Measurements from ENCODE around the gene GJA5.

Gene GJA5

DNA sequence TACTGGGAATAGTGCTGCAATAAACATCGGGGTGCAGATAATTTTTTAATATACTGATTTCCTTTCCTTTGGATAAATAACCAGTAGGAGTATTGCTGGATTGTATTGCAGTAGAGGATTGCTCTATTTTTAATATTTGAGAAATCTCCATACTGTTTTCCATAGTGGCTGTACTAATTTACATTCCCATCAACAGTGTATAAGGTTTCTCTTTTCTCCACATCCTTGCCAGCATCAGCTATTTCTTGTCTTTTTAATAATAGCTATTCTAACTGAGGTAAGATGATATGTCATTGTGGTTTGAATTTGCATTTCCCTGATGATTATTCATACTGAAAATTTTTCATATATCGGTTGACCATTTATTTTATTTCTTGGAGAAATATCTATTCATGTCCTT is 31.1 kb downstream of the GJA5 start:
- no peak for DNase-seq (ENCODE audit: low read depth in 3 of 3)

DNA sequence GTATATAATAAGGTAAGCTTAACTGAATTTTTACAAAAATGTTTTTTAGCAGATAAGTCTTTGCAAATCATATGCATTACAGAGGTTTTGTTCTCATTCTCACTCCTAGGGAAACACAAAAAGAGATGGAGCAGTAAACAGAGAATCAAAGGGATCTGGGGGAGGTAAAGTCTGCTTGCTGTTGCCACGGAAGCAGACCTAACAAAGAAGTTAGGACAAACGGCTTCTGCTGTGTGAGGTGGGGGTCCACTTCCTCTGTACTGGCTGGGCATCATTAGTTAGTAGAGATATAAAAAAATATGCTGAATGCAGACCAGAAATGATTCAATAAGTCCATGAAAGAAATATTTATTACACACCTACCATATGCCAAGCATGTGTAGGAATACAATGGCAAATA is 34.2 kb downstream of the GJA5 start:
- no peak for DNase-seq (ENCODE audit: low read depth in 3 of 3)

DNA sequence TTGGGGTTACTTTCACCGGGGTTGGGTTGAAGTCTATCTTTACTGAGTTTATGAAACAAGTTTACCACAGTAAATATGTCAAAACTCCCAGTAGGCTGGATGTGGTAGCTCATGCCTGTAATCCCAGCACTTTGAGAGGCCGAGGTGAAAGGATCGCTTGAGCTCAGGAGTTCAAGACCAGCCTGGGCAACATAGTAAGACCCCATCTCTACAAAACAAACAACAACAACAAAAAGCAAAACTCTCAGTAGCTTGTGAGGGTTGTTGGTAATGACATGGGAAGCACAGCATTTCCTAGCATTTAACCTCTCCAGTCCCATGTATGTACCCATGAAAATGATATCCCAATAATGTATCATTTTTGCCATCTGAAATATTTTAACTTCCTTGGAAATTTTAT is 34.7 kb downstream of the GJA5 start:
- DNase-seq (ENCODE audit: low read depth in 3 of 3) = no peak

GRCh38 chr1:147723691-147724323 is 36.6 kb downstream of the GJA5 start:
- DNase-seq (ENCODE audit: low read depth in 3 of 3) = no peak

DNA sequence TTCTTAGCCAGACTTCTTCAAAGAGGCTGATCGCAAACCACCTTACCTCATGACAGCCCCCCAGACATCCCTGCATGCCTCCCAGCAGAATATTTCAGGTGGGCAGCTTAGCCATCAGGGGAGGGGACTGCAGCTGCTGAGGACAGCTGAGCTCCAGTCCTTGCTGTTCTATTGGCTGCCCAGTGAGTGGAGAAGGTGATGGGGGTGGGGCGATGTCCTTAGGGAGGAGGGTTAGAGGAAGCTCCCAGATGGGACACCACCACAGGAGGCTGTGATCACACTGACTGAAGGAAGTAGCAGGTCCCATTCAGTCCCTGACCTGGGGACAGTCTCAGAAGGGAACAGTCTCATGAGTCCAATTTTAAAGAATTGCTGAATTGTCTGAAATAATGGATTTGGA is 38.3 kb downstream of the GJA5 start:
- DNase-seq (ENCODE audit: low read depth in 3 of 3) = no peak

GRCh38 chr1:147721716-147722115 is 38.7 kb downstream of the GJA5 start:
- no peak for DNase-seq (ENCODE audit: low read depth in 3 of 3)

- no peak for DNase-seq (ENCODE audit: low read depth in 3 of 3)
These were observed 39.8 kb downstream of the GJA5 start for GRCh38 chr1:147720557-147720956.

DNA sequence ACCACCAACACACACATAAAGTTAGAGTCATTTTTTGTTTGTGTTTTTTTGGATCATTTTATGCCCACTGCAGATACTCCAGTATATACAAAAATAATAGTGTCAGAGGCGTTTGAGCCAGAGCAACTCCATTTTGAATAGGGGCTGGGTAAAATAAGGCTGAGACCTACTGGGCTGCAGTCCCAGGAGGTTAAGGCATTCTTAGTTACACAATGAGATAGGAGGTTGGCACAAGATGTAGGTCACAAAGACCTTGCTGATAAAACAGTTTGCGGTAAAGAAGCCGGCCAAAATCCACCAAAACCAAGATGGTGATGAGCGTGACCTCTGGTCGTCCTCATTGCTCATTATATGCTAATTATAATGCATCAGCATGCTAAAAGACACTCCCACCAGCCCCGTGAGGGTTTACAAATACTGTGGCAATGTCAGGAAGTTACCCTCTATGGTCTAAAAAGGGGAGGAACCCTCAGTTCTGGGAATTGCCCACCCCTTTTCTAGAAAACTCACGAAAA is 40.6 kb downstream of the GJA5 start:
- DNase-seq (ENCODE audit: low read depth in 3 of 3) = no peak

DNA sequence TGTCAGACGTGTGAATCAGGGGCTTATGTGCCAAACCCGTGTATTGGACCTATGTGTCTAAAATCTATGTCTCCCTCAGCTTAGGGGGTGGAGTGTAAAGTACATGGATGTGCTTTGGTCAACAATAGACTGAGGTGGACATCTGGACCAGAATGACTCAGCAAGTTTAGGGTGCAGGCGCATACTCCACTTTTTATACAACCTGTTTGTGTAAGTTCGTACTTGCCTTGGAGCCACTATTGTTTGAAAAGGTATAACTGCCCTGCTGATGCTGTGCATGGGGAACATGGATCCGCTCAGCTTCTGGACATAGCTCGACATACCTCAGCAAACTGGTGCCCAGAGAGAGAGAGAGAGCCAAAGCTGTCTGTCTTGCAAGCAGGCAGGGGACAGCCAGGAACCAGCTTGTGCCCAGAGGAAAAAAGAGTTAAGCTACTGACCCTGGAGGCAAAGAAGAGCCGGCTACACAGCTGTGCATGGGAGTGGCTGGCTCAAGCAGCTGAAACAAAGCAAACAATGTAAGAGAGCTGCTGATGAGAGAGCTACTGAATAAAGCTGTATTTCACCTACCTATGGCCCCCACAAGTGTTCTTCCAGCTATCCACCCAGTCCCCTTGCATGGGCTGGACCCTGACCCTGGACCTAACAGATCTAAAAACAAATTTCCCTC is 41.2 kb downstream of the GJA5 start:
- no peak for DNase-seq (ENCODE audit: low read depth in 3 of 3)

DNA sequence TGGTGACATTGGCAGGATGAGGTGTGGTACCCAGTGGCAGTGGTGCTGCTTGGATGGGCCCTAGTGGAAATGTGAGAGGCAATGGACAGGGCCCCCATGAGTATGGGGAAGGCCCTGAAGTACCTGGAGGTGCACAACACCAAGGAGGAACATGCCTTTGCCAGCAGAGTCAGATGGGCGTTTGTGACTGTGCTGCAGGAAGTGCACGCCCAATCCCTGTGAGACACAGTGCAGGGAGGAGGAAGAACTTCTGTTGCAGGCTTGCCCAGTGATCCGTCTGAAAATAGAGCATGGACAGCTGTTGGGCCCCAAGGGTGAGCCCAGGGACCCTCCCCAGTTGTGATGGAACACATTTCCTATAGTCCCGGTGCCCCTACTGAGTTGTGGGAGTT is 42.7 kb downstream of the GJA5 start:
- DNase-seq (ENCODE audit: low read depth in 3 of 3) = no peak

DNA sequence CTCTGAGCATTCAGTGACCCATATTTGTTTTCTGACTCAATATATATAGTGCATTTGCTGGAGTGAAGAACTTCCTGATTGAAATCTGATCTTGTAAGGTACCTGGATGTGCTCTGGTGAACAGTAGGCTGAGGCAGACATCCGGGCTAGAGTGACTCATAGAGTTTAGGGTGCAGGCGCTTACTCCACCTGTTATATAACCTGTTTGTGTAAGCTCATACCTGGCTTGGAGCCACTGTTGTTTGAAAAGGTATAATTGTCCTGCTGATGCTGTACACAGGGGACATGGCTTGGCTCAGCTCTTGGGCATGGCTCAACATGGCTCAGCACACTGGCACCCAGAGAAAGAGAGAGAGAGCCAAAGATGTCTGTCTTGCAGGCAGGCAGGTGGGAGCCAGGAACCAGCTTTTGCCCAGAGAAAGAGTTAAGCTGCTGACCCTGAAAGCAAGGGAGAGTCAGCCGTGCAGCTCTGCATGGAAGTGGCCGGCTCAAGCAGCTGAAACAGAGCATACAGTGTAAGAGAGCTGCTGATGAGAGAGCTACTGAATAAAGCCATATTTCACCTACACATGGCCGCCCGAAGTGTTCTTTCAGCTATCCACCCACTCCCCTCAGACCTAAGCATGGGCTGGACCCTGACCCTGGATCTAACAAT is 43.2 kb downstream of the GJA5 start:
- no peak for DNase-seq (ENCODE audit: low read depth in 3 of 3)

- no peak for DNase-seq (ENCODE audit: low read depth in 3 of 3)
These were observed 47.8 kb downstream of the GJA5 start for GRCh38 chr1:147712605-147713004.

Data from stimulated activated CD4-positive, alpha-beta T cell treated with anti-CD3 and anti-CD28 coated beads, TNF-alpha, amount 100 ng/mL, for 24 hours (primary cell).